K562 (cell line): ENCODE data around the gene SDR9C7. TPM values are rescaled to one million over a fixed set of nuclear protein-coding genes. Genes with fewer than 3 reads are reported as not detected.

Source experiments
- ARNT ChIP-seq, 2 experiments: fragments of 450-650 bp; IDR thresholded peaks; 2 replicates each; pipeline ENCODE4 v1.6.1; 2016; ENCODE audit warnings: mild to moderate bottlenecking in 1 of 2
- CBFA2T2 ChIP-seq: fragments of 450-650 bp; conservative IDR thresholded peaks from 2 replicates; pipeline ENCODE4 v1.6.1; 2017; ENCODE audit warnings: mild to moderate bottlenecking
- CEBPZ ChIP-seq: fragments of 150-350 bp; IDR thresholded peaks from 2 replicates; pipeline ENCODE4 v1.6.1; 2014; ENCODE audit warnings: low read depth, mild to moderate bottlenecking, low read length, borderline replicate concordance
- GABPB2 ChIP-seq: fragments of 250-450 bp; sonication (Bioruptor Pico); conservative IDR thresholded peaks from 2 replicates; pipeline ENCODE4 v1.5.1; 2021; ENCODE audit warnings: mild to moderate bottlenecking
- HEY1 ChIP-seq: fragments of 250-450 bp; sonication (Bioruptor Pico); IDR thresholded peaks from 2 replicates; pipeline ENCODE4 v1.5.0; 2020; ENCODE audit warnings: mild to moderate bottlenecking, moderate library complexity, borderline replicate concordance
- HMGXB4 ChIP-seq: sonication (generic); formaldehyde crosslinking; IDR thresholded peaks from 2 replicates; pipeline ENCODE4 v1.8.1; 2023; ENCODE audit warnings: mild to moderate bottlenecking, missing genetic modification reagents
- LCOR ChIP-seq: sonication (generic); formaldehyde crosslinking; IDR thresholded peaks from 2 replicates; pipeline ENCODE4 v1.8.0; 2022; ENCODE audit warnings: mild to moderate bottlenecking, missing genetic modification reagents
- MAZ ChIP-seq, 2 experiments: fragments of 450-650 bp in 1 of 2; sonication (generic) in 1 of 2; formaldehyde crosslinking; IDR thresholded peaks in 1 of 2; conservative IDR thresholded peaks in 1 of 2; 2 replicates each; pipeline versions ENCODE4 v1.4.0 to v1.5.0; 2020; ENCODE audit warnings: mild to moderate bottlenecking in 1 of 2, missing genetic modification reagents in 1 of 2
- MITF ChIP-seq: IDR thresholded peaks from 2 replicates; pipeline ENCODE4 v1.6.1; 2014; ENCODE audit warnings: antibody characterized with exemption
- NFE2L1 ChIP-seq: fragments of 450-650 bp; IDR thresholded peaks from 2 replicates; pipeline ENCODE4 v1.6.1; 2016; ENCODE audit warnings: missing genetic modification characterization, low read depth, mild to moderate bottlenecking, missing compliant biosample characterization, moderate library complexity, borderline replicate concordance
- NR2F6 ChIP-seq: fragments of 450-650 bp; formaldehyde crosslinking; IDR thresholded peaks from 2 replicates; pipeline ENCODE4 v1.4.0; 2020; ENCODE audit warnings: mild to moderate bottlenecking
- RBM25 ChIP-seq: fragments of 200-400 bp; formaldehyde crosslinking; IDR thresholded peaks from 2 replicates; pipeline ENCODE4 v1.6.1; 2018; ENCODE audit warnings: low read length, low read depth, moderate library complexity; ENCODE audit not compliant: severe bottlenecking
- SIX5 ChIP-seq, 2 experiments: IDR thresholded peaks; 2 replicates each; pipeline ENCODE4 v1.6.1; 2011; ENCODE audit warnings: low read length in 2 of 2, borderline replicate concordance in 1 of 2, low read depth in 1 of 2, mild to moderate bottlenecking in 1 of 2, moderate library complexity in 1 of 2; ENCODE audit not compliant: insufficient read depth in 1 of 2
- TBP ChIP-seq: optimal IDR thresholded peaks from 2 replicates; pipeline ENCODE3; 2011; ENCODE audit warnings: low read depth, low read length, improper control_type of control experiment
- ZNF444 ChIP-seq: fragments of 250-450 bp; sonication (Bioruptor Pico); IDR thresholded peaks from 2 replicates; pipeline ENCODE4 v1.4.0; 2020; ENCODE audit warnings: mild to moderate bottlenecking, moderate library complexity
- ZNF764 ChIP-seq: fragments of 250-450 bp; sonication (Bioruptor Pico); IDR thresholded peaks from 2 replicates; pipeline ENCODE4 v1.4.0; 2020; ENCODE audit warnings: low read depth, mild to moderate bottlenecking, moderate library complexity
- polyA plus RNA-seq, 8 experiments: library from polyadenylated mRNA; depleted of rRNA in 4 of 8; stranded (reverse) in 5 of 8; unstranded in 3 of 8; fragments of >200 nt; fragmentation: Nextera tagmentation in 2 of 8; fragmentation: Illumina TruSeq in 1 of 8; extraction: Ambion mirVana in 2 of 8; extraction: Trizol in 1 of 8; gene quantifications; 2 replicates each; pipeline versions ENCODE4 v1.2.1 to v1.2.3, GENCODE V29; 2011 to 2014; ENCODE audit warnings: inconsistent platforms in 1 of 8, missing spikeins in 1 of 8
- total RNA-seq, 7 experiments: library from RNA; depleted of rRNA in 6 of 7; stranded (reverse); fragments of >200 nt in 6 of 7; fragmentation: Illumina TruSeq in 2 of 7; extraction: Trizol in 2 of 7; gene quantifications; 2 replicates each; pipeline versions ENCODE4 v1.2.1 to v1.2.3, GENCODE V29; 2011 to 2021; ENCODE audit warnings: low replicate concordance in 1 of 7

SDR9C7 gene
- total and polyA plus RNA-seq, 9 of the 15 experiments (the other 6 are each of a cell fraction or from before 2014, with no cell fraction given): 0.04 to 0.59 (median 0.06) TPM; not detected in 6

GRCh38 chr12:56900583-56900982 is 33.6 kb downstream of the SDR9C7 start (continued):
- TF ChIP-seq ZNF764 (CRISPR knock-in tag): no peak
- TF ChIP-seq CEBPZ: no peak
- TF ChIP-seq SIX5 (IDR thresholded peaks at IDR 0.05; ENCODE audit: borderline replicate concordance in 1 of 2, insufficient read depth in 1 of 2, low read depth in 1 of 2, low read length in 2 of 2): no peak
- TF ChIP-seq NFE2L1 (tag): no peak
- no peak for TF ChIP-seq HMGXB4 (CRISPR knock-in tag)
- TF ChIP-seq GABPB2 (CRISPR knock-in tag): no peak
- no peak for TF ChIP-seq LCOR (CRISPR knock-in tag)
- no peak for TF ChIP-seq HEY1 (CRISPR knock-in tag)
- no peak for TF ChIP-seq NR2F6 (CRISPR knock-in tag)
- no peak for TF ChIP-seq ARNT (IDR thresholded peaks at IDR 0.05)
- no peak for TF ChIP-seq MITF
- no peak for TF ChIP-seq TBP
- TF ChIP-seq RBM25: no peak
- no peak for TF ChIP-seq ZNF444 (CRISPR knock-in tag)
- TF ChIP-seq MAZ (CRISPR knock-in tag; conservative IDR thresholded peaks at IDR 0.05 in 1 of 2, IDR thresholded peaks at IDR 0.05 in 1 of 2): no peak
- 0 out of 2 replicates have a peak, but pooled peaks have one; percentile 12 for TF ChIP-seq CBFA2T2
